Neutrophil (primary cell): ENCODE data around the gene ELMO1.

Source experiments
- H3K27ac ChIP-seq: fragments of 200-600 bp; sonication (generic); 2 replicates; pipeline ENCODE4 v1.5.1; 2016; ENCODE audit warnings: mild to moderate bottlenecking, moderate library complexity
- H3K27me3 ChIP-seq: fragments of 200-600 bp; sonication (generic); 2 replicates; pipeline ENCODE4 v1.6.0; 2016; ENCODE audit warnings: mild to moderate bottlenecking
- H3K36me3 ChIP-seq: fragments of 200-600 bp; sonication (generic); 2 replicates; pipeline ENCODE4 v1.5.1; 2017
- H3K4me1 ChIP-seq, 2 experiments: fragments of 200-600 bp in 1 of 2; sonication (generic) in 1 of 2; 1 replicate in 1 of 2; 2 replicates in 1 of 2; pipeline versions ENCODE4 v1.5.1 to v1.6.1; 2013 to 2016; ENCODE audit warnings: low read depth in 1 of 2, low read length in 1 of 2, mild to moderate bottlenecking in 1 of 2, moderate library complexity in 1 of 2; ENCODE audit not compliant: control insufficient read depth in 1 of 2, insufficient read depth in 1 of 2
- H3K4me3 ChIP-seq, 2 experiments: fragments of 200-600 bp in 1 of 2; sonication (generic) in 1 of 2; 1 replicate in 1 of 2; 2 replicates in 1 of 2; pipeline ENCODE4 v1.5.1; 2013 to 2016; ENCODE audit warnings: low read depth in 1 of 2, low read length in 1 of 2, mild to moderate bottlenecking in 1 of 2, moderate library complexity in 1 of 2
- H3K9me3 ChIP-seq: fragments of 200-600 bp; sonication (generic); 2 replicates; pipeline ENCODE4 v1.5.1; 2016
- TF ChIP-seq, protein P1 (sequence below): fragments of 200-600 bp; sonication (generic); IDR thresholded peaks from 2 replicates; pipeline ENCODE4 v1.5.1; 2016; ENCODE audit warnings: antibody characterized with exemption

The ELMO1 gene

DNA sequence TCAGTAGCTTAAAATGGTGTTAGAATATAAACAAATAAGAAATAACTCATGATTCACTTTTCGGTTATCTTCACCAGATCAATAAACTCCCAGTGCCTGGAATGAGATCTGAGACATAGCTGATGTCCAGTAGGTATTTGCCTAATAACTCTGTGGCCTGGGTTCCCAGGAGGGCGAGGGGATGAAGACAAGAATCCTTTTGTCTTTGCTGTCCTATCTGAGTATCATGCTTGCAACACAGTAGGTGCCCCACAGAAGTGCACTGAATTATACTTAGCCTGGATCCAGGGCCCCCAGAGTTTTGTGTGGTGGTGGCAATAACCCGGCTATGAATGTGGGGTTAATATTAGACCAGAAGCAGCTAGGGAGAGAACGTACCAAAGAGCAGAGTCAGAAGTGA lies 374.3 kb downstream of the ELMO1 start:
- no peak overlapping the region for H3K27ac ChIP-seq
- no peak overlapping the region for H3K4me3 ChIP-seq
- peaks cover 4% of the 10 kb centered on the region for H3K36me3 ChIP-seq
- no peaks in the 10 kb centered on the region for H3K4me1 ChIP-seq
- no peaks in the 10 kb centered on the region for H3K9me3 ChIP-seq
- TF ChIP-seq, protein P1, sequence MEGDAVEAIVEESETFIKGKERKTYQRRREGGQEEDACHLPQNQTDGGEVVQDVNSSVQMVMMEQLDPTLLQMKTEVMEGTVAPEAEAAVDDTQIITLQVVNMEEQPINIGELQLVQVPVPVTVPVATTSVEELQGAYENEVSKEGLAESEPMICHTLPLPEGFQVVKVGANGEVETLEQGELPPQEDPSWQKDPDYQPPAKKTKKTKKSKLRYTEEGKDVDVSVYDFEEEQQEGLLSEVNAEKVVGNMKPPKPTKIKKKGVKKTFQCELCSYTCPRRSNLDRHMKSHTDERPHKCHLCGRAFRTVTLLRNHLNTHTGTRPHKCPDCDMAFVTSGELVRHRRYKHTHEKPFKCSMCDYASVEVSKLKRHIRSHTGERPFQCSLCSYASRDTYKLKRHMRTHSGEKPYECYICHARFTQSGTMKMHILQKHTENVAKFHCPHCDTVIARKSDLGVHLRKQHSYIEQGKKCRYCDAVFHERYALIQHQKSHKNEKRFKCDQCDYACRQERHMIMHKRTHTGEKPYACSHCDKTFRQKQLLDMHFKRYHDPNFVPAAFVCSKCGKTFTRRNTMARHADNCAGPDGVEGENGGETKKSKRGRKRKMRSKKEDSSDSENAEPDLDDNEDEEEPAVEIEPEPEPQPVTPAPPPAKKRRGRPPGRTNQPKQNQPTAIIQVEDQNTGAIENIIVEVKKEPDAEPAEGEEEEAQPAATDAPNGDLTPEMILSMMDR = no peak
- H3K27me3 ChIP-seq = no peaks in the 10 kb centered on the region

DNA sequence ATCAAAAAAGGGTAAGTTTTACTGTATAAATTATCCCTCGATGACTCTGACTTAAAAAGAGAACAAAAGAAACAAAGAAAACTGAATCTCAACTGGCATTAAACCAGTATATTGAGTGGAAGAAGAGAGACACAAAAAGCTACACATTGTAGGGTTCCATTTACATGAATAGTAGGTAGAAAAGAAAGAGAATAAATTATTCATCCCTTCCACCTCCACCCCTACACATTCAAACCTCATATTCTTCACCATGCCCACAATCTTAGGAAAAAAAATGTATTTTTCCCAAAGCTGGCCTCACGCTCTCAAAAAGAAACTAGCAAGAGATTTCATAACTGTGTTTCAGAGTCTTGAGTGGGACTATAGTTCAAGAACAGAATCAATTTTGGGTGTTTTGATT lies 377.5 kb downstream of the ELMO1 start:
- no peaks in the 10 kb centered on the region for H3K4me1 ChIP-seq
- H3K4me3 ChIP-seq = no peak overlapping the region
- no peaks in the 10 kb centered on the region for H3K27me3 ChIP-seq
- H3K9me3 ChIP-seq = no peaks in the 10 kb centered on the region
- TF ChIP-seq, protein P1 = no peak
- H3K36me3 ChIP-seq = peaks cover 4% of the 10 kb centered on the region
- no peak overlapping the region for H3K27ac ChIP-seq

DNA sequence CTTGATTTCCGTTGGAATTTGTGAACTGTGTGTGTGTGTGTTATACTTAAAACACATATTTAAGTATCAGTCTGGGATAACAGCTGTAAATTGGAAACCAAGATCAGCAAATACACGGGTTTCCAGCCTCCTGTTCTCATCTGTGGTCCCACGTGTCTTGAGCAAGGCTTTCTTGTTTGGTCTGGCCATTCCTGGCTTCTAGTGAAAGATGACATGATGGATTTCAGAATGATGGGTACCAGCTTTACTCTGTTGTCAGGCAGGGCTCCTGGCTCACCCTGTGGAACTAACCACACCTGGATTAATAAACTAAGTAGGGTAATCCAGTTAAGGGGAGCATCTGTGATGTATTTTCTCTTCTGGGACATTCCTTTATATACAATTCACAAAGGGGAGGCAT lies 378.2 kb downstream of the ELMO1 start:
- H3K9me3 ChIP-seq = no peaks in the 10 kb centered on the region
- H3K27ac ChIP-seq = no peak overlapping the region
- H3K4me3 ChIP-seq = no peak overlapping the region
- H3K27me3 ChIP-seq = no peaks in the 10 kb centered on the region
- no peaks in the 10 kb centered on the region for H3K4me1 ChIP-seq
- H3K36me3 ChIP-seq = peaks cover 4% of the 10 kb centered on the region
- TF ChIP-seq, protein P1 = no peak

DNA sequence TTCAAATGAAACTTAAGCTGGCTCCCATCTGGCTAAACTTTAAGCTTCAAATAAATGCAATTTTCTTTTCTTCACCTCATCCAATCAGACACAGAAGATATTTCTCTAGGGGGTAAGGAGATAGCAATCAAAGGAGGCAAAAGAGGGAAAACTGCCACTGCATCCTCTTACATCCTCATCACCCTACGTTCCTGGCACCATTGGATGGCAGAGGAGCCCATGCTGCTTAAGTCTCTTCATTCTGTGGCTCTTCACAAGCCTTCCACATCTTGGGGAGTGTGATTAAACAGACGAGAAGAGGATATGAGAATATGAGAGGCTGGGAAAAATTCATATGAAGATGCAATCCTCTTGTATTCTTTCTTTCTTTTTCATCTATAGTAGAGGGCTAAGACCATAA lies 378.6 kb downstream of the ELMO1 start:
- Histone ChIP-seq H3K27ac (no peak overlapping the region), H3K4me1 (no peaks in the 10 kb centered on the region), H3K27me3 (no peaks in the 10 kb centered on the region), H3K36me3 (peaks cover 4% of the 10 kb centered on the region), H3K4me3 (no peak overlapping the region), H3K9me3 (no peaks in the 10 kb centered on the region)
- TF ChIP-seq, protein P1 = no peak

DNA sequence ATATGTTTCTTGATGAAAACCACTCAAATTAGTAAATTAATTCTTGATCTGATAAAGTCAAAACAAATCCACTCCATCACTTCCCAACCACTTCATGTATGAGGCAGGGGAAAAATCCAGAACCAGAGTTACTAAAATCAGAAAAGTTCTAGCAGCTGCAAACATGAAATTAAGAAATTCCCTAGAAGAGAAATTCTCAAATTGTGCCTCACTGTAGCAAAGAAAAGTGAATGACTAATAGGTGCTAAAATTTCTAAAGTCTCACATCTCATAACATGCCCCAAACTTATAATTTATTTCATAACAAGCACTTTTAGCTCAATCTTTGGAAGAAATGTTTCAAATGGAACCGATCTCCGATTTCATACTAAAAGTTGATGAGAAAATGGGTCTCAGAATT lies 379.3 kb downstream of the ELMO1 start:
- H3K27ac ChIP-seq = no peak overlapping the region
- H3K9me3 ChIP-seq = no peaks in the 10 kb centered on the region
- H3K27me3 ChIP-seq = no peaks in the 10 kb centered on the region
- no peak overlapping the region for H3K4me3 ChIP-seq
- H3K36me3 ChIP-seq = peaks cover 4% of the 10 kb centered on the region
- TF ChIP-seq, protein P1 = no peak
- no peaks in the 10 kb centered on the region for H3K4me1 ChIP-seq

DNA sequence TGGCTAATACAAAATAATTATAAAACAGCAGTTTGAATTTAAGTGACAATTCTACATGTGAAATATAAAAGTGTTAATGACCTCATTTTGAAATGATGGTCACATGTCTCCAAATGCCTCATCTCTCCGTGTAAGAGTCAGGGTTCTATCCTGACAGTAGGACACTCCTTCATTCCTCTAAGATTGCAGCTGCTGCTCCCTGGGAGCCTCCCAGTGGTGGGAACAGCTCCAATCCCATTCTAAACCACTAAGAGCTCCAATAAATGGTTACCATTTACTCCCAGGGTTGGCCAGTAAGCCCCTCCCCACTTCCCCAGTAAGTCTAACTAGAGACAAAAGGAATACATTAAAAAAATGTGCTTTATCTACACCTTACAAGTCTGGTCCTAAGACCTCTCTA lies 379.8 kb downstream of the ELMO1 start:
- Histone ChIP-seq H3K27me3 (no peaks in the 10 kb centered on the region), H3K4me3 (no peak overlapping the region), H3K36me3 (peaks cover 4% of the 10 kb centered on the region), H3K4me1 (no peaks in the 10 kb centered on the region), H3K9me3 (no peaks in the 10 kb centered on the region), H3K27ac (no peak overlapping the region)
- TF ChIP-seq, protein P1 = no peak
